OCI-LY1 (cell line): ENCODE data around the gene ST8SIA2.

Source experiments
- CTCF ChIP-seq: fragments of 200-600 bp; sonication (generic), shearing (Covaris generic); IDR thresholded peaks from 2 replicates; pipeline ENCODE4 v1.5.1; 2017; ENCODE audit warnings: mild to moderate bottlenecking, antibody characterized with exemption, low read length, moderate library complexity, mixed read lengths
- EZH2 ChIP-seq: fragments of 200-600 bp; sonication (generic), shearing (Covaris generic); IDR thresholded peaks from 2 replicates; pipeline ENCODE4 v1.8.0; 2017; ENCODE audit warnings: borderline replicate concordance, mixed run types, mild to moderate bottlenecking, antibody characterized with exemption, low read length, moderate library complexity, mixed read lengths

GRCh38 chr15:92362001-92362350, 31.7 kb upstream of the ST8SIA2 start:
- TF ChIP-seq CTCF (no peak), EZH2 (no peak)
